Keratinocyte (primary cell): ENCODE results near the gene GPSM1. TPM values are rescaled to one million over a fixed set of nuclear protein-coding genes. Genes with fewer than 3 reads are reported as not detected.

Experiments used
- DNase-seq: peaks from one replicate; pipeline ENCODE4 v3.0.0-alpha.2; 2011; ENCODE audit warnings: low read depth, missing footprints, low spot score
- FAIRE-seq: peaks from 2 replicates; lab custom pipeline; 2011; peaks lifted over from hg19 to GRCh38; lab: Jason Lieb, UNC
- H2AFZ ChIP-seq: 2 replicates; pipeline ENCODE4 v1.6.0; 2012; ENCODE audit warnings: low read length, control low read depth, inconsistent platforms; ENCODE audit not compliant: control insufficient read depth
- H3K27ac ChIP-seq: 2 replicates; pipeline ENCODE4 v1.5.1; 2011; ENCODE audit warnings: low read length; ENCODE audit not compliant: control insufficient read depth, insufficient read depth
- H3K27me3 ChIP-seq: 3 replicates; pipeline ENCODE4 v1.6.0; 2011; ENCODE audit warnings: low read length; ENCODE audit not compliant: control insufficient read depth, insufficient read depth; ENCODE audit errors: extremely low read depth
- H3K36me3 ChIP-seq, 2 experiments: 2 replicates in 1 of 2; 3 replicates in 1 of 2; pipeline ENCODE4 v1.5.1; 2011; ENCODE audit warnings: low read length in 2 of 2, mild to moderate bottlenecking in 1 of 2; ENCODE audit not compliant: control insufficient read depth in 2 of 2, insufficient read depth in 2 of 2; ENCODE audit errors: extremely low read depth in 1 of 2
- H3K4me1 ChIP-seq: 3 replicates; pipeline ENCODE4 v1.5.1; 2011; ENCODE audit warnings: low read length; ENCODE audit not compliant: control insufficient read depth, insufficient read depth; ENCODE audit errors: extremely low read depth
- H3K4me2 ChIP-seq: 3 replicates; pipeline ENCODE4 v1.6.0; 2011; ENCODE audit warnings: low read depth, low read length; ENCODE audit not compliant: control insufficient read depth, insufficient read depth; ENCODE audit errors: extremely low read depth
- H3K4me3 ChIP-seq, 3 experiments: fragments of 200-600 bp in 1 of 3; sonication (generic) in 1 of 3; 2 replicates in 2 of 3; 3 replicates in 1 of 3; pipeline ENCODE4 v1.5.1; 2011 to 2016; ENCODE audit warnings: low read length in 3 of 3, mild to moderate bottlenecking in 3 of 3, control low read depth in 2 of 3, inconsistent platforms in 1 of 3, low read depth in 1 of 3, mixed read lengths in 1 of 3, mixed run types in 1 of 3, moderate library complexity in 1 of 3; ENCODE audit not compliant: control insufficient read depth in 2 of 3, insufficient read depth in 2 of 3; ENCODE audit errors: extremely low read depth in 1 of 3
- H3K79me2 ChIP-seq: 2 replicates; pipeline ENCODE4 v1.6.0; 2012; ENCODE audit warnings: low read length; ENCODE audit not compliant: control insufficient read depth, insufficient read depth
- H3K9ac ChIP-seq: 3 replicates; pipeline ENCODE4 v1.6.0; 2011; ENCODE audit warnings: low read length; ENCODE audit not compliant: control insufficient read depth, insufficient read depth; ENCODE audit errors: extremely low read depth
- H3K9me1 ChIP-seq: 3 replicates; pipeline ENCODE4 v1.6.0; 2011; ENCODE audit warnings: low read length; ENCODE audit not compliant: control insufficient read depth, insufficient read depth; ENCODE audit errors: extremely low read depth
- H3K9me3 ChIP-seq: 2 replicates; pipeline ENCODE4 v1.5.1; 2012; ENCODE audit warnings: low read depth, low read length; ENCODE audit not compliant: control insufficient read depth
- H4K20me1 ChIP-seq: 3 replicates; pipeline ENCODE4 v1.6.0; 2011; ENCODE audit warnings: low read length; ENCODE audit not compliant: control insufficient read depth, insufficient read depth; ENCODE audit errors: extremely low read depth
- EZH2 ChIP-seq: IDR thresholded peaks from one replicate; pipeline ENCODE4 v1.6.1; 2012; ENCODE audit warnings: inconsistent platforms, mild to moderate bottlenecking, low read length, moderate library complexity
- dilution Hi-C: fragments of 300-500 bp; cut with MboI; formaldehyde crosslinking; loops from one replicate; pipeline ENCODE4 v1.7.0; 2020; ENCODE audit warnings: low sequenced_read_pairs; ENCODE audit not compliant: extremely low pct_ligation_motif_present
- polyA plus RNA-seq, 5 experiments: library from polyadenylated mRNA; depleted of rRNA in 3 of 5; stranded (reverse) in 3 of 5; stranded (forward) in 1 of 5; unstranded in 1 of 5; fragments of >200 nt; gene quantifications; 1 replicate in 1 of 5; 2 replicates in 3 of 5; 3 replicates in 1 of 5; pipeline versions ENCODE4 v1.2.1 to v1.2.3, GENCODE V29; 2011 to 2012; ENCODE audit warnings: missing spikeins in 2 of 5, low read depth in 1 of 5, low replicate concordance in 1 of 5
- TF ChIP-seq, protein P1 (sequence below), 3 experiments: IDR thresholded peaks in 1 of 3; conservative IDR thresholded peaks in 1 of 3; optimal IDR thresholded peaks in 1 of 3; 2 replicates in 2 of 3; 3 replicates in 1 of 3; pipeline versions ENCODE3 to v1.5.1; 2011; ENCODE audit warnings: low read length in 3 of 3, mild to moderate bottlenecking in 3 of 3, moderate library complexity in 2 of 3, control low read depth in 1 of 3, inconsistent platforms in 1 of 3; ENCODE audit not compliant: insufficient read depth in 2 of 3; ENCODE audit errors: extremely low read depth in 1 of 3

The GPSM1 gene
- polyA plus RNA-seq, 1 donor (not counting 4 experiments of a cell fraction or from before 2014, with no cell fraction given): 2.5 TPM

DNA sequence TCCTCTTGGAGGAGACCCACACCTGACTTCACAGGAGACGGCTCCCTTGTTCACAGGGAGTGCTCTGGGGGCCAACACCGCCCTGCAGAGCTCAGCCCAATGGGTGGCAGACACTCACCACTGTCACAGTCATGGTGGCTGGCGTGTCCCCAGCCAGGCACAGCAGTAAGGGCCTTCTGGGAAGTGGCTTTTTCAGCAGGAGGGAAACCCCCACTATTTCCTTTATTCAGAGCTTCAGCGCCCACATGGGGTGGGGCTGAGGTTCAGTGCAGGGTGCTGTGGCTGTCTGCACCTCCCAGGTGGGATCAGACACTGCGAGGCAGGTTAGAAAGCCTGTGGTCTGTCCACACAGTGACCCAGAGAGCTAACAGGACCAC lies 76.2 kb downstream of the GPSM1 start:
- H3K9me1 ChIP-seq: peaks cover 3% of the 10 kb centered on the region
- H3K9ac ChIP-seq: no peak overlapping the region
- H3K4me2 ChIP-seq: no peak overlapping the region
- no peak overlapping the region for H3K27ac ChIP-seq
- no peaks in the 10 kb centered on the region for H3K27me3 ChIP-seq
- no peak overlapping the region for H3K4me3 ChIP-seq
- peaks cover 4% of the 10 kb centered on the region for H4K20me1 ChIP-seq
- H2AFZ ChIP-seq: no peak overlapping the region
- H3K9me3 ChIP-seq: no peaks in the 10 kb centered on the region
- no peak for FAIRE-seq
- peaks cover 21 to 23% of the 10 kb centered on the region in 2 experiments for H3K36me3 ChIP-seq
- dilution Hi-C loops: no loop called here
- peaks cover 20% of the 10 kb centered on the region for H3K79me2 ChIP-seq
- no peak for DNase-seq
- TF ChIP-seq, protein P1, sequence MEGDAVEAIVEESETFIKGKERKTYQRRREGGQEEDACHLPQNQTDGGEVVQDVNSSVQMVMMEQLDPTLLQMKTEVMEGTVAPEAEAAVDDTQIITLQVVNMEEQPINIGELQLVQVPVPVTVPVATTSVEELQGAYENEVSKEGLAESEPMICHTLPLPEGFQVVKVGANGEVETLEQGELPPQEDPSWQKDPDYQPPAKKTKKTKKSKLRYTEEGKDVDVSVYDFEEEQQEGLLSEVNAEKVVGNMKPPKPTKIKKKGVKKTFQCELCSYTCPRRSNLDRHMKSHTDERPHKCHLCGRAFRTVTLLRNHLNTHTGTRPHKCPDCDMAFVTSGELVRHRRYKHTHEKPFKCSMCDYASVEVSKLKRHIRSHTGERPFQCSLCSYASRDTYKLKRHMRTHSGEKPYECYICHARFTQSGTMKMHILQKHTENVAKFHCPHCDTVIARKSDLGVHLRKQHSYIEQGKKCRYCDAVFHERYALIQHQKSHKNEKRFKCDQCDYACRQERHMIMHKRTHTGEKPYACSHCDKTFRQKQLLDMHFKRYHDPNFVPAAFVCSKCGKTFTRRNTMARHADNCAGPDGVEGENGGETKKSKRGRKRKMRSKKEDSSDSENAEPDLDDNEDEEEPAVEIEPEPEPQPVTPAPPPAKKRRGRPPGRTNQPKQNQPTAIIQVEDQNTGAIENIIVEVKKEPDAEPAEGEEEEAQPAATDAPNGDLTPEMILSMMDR (optimal IDR thresholded peaks at IDR 0.05 in 1 of 3, IDR thresholded peaks at IDR 0.05 in 1 of 3, conservative IDR thresholded peaks at IDR 0.05 in 1 of 3; ENCODE audit: extremely low read depth in 1 of 3, insufficient read depth in 2 of 3, low read length in 3 of 3): no peak
- no peak for TF ChIP-seq EZH2
- peaks cover 9% of the 10 kb centered on the region for H3K4me1 ChIP-seq

GRCh38 chr9:136403915-136404800 lies 76.8 kb downstream of the GPSM1 start:
- no peak for DNase-seq
- Histone ChIP-seq H3K79me2 (peaks cover 17% of the 10 kb centered on the region), H3K36me3 (peaks cover 18 to 23% of the 10 kb centered on the region in 2 experiments), H3K9me1 (no peaks in the 10 kb centered on the region), H3K9ac (no peak overlapping the region), H4K20me1 (no peaks in the 10 kb centered on the region), H3K27me3 (no peaks in the 10 kb centered on the region), H3K4me2 (no peak overlapping the region), H3K9me3 (no peaks in the 10 kb centered on the region), H3K4me1 (peaks cover 9% of the 10 kb centered on the region), H2AFZ (no peak overlapping the region), H3K4me3 (no peak overlapping the region), H3K27ac (no peak overlapping the region)
- dilution Hi-C loops: no loop called here
- TF ChIP-seq, protein P1 (optimal IDR thresholded peaks at IDR 0.05 in 1 of 3, IDR thresholded peaks at IDR 0.05 in 1 of 3, conservative IDR thresholded peaks at IDR 0.05 in 1 of 3; ENCODE audit: extremely low read depth in 1 of 3, insufficient read depth in 2 of 3, low read length in 3 of 3): no peak
- no peak for TF ChIP-seq EZH2
- FAIRE-seq: no peak
